SKM-1 treated with dmso at 0.1 percent for 144 hours (cell line): ENCODE measurements around the gene ABRACL.
"Not testable (repeated sequence)": the region's sequence is repeated elsewhere in the genome, so short reads cannot be mapped to it uniquely, and the experiment has no call there.

Experiments
- DNase-seq: peaks from one replicate; lab custom pipeline; 2025; ENCODE audit not compliant: unreplicated experiment; lab: John Stamatoyannopoulos, UW

Gene ABRACL

GRCh38 chr6:139010674-139011073 lies 17.9 kb upstream of the ABRACL start:
- DNase-seq = no peak

GRCh38 chr6:139011980-139012379 lies 16.6 kb upstream of the ABRACL start:
- DNase-seq = no peak

- no peak for DNase-seq
Measured at GRCh38 chr6:139013185-139013800, 15.3 kb upstream of the ABRACL start.

GRCh38 chr6:139014945-139015344 lies 13.6 kb upstream of the ABRACL start:
- DNase-seq = no peak

GRCh38 chr6:139016337-139017213 lies 12.0 kb upstream of the ABRACL start:
- DNase-seq = peak; percentile 64

GRCh38 chr6:139017227-139017626 lies 11.3 kb upstream of the ABRACL start:
- DNase-seq = no peak

- no peak for DNase-seq
Measured at GRCh38 chr6:139019722-139020121, 8.8 kb upstream of the ABRACL start.

GRCh38 chr6:139020689-139021088 lies 7.9 kb upstream of the ABRACL start:
- DNase-seq = no peak

- DNase-seq = peak; percentile 41
Measured at GRCh38 chr6:139025416-139025815, 3.1 kb upstream of the ABRACL start.

GRCh38 chr6:139027620-139028182 lies 844 bp upstream of the ABRACL start:
- no peak for DNase-seq

GRCh38 chr6:139028215-139028657 lies 309 bp upstream of the ABRACL start:
- DNase-seq = no peak

- peak; percentile 32 for DNase-seq
Measured at GRCh38 chr6:139029470-139030227, 1.1 kb downstream of the ABRACL start.

GRCh38 chr6:139030228-139030963 lies 1.9 kb downstream of the ABRACL start:
- peak; percentile 82 for DNase-seq

- no peak for DNase-seq
Measured at GRCh38 chr6:139037490-139037889, 8.9 kb downstream of the ABRACL start.

- no peak for DNase-seq
Measured at GRCh38 chr6:139044250-139044649, 15.7 kb downstream of the ABRACL start.

- DNase-seq = no peak
Measured at GRCh38 chr6:139047677-139048076, 19.1 kb downstream of the ABRACL start.

GRCh38 chr6:139048912-139049311 lies 20.4 kb downstream of the ABRACL start:
- DNase-seq = not testable (repeated sequence)

GRCh38 chr6:139050131-139050769 lies 21.7 kb downstream of the ABRACL start:
- not testable (repeated sequence) for DNase-seq

GRCh38 chr6:139050770-139051313 lies 22.3 kb downstream of the ABRACL start:
- DNase-seq = no peak
